PC-9 (cell line): ENCODE measurements around the gene SHISA7.

Source experiments
- CTCF ChIP-seq: fragments of 200-600 bp; sonication (generic); conservative IDR thresholded peaks from 2 replicates; pipeline ENCODE4 v1.6.1; 2017; ENCODE audit warnings: mixed run types, antibody characterized with exemption, mild to moderate bottlenecking, moderate library complexity
- EZH2 ChIP-seq: fragments of 200-600 bp; sonication (generic); IDR thresholded peaks from 2 replicates; pipeline ENCODE4 v1.8.0; 2017; ENCODE audit warnings: antibody characterized with exemption, low read depth

DNA sequence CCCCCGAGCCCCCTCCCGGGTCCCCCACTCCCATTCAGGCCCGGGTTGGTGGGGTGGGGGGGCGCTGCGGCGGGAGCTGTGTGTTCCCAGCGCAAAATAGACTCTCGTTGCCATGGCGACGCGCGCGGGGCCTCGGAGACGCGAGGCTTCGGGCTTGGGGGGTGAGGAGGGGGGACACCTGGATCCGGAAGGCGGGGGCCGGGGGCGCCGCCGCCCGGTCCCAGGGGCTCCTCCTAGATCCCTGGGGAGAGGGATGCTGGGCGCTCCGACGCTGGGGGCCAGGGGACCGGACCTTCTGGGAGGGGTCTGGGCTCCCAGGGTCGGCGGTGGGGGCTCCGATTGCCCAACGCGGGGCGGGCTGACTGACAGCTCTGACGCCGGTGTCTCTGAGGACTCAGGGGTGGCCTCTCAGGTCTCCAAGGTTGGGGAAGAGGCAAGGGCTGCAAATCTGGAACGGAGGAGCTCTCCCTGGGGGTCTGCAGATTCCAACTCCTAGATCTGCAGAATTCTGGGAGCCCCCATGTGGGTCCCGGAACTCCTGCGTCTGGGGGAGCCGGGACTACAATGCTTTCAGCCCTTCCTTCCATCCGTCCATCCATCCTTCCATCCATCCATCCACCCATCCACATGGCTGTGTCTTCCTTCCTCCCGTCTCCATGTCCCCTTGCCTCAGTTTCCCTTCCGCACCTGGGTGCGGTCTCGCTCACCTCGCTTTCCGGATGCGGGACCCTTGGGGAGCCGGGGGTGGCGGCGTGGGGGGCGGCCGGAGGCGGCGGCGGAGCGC is 9.1 kb upstream of the SHISA7 start:
- no peak for TF ChIP-seq EZH2
- no peak for TF ChIP-seq CTCF
